Skin epidermis (tissue), 12 donors: ENCODE data around the gene PNPLA2.
A peak's percentile ranks its signal among the peaks of the same experiment; 100 is the strongest.

Source experiments
- H3K27ac ChIP-seq, 21 experiments: fragments of 200-600 bp; sonication (generic) in 11 of 21; one replicate each; pipeline ENCODE4 v1.5.0; 2020; ENCODE audit warnings: mild to moderate bottlenecking in 3 of 21, inconsistent platforms in 2 of 21, moderate library complexity in 2 of 21
- H3K4me3 ChIP-seq, 7 experiments: fragments of 200-600 bp; sonication (generic) in 2 of 7; one replicate each; pipeline ENCODE4 v1.5.0; 2020; ENCODE audit warnings: inconsistent platforms in 2 of 7, mild to moderate bottlenecking in 2 of 7, moderate library complexity in 1 of 7

PNPLA2 gene

DNA sequence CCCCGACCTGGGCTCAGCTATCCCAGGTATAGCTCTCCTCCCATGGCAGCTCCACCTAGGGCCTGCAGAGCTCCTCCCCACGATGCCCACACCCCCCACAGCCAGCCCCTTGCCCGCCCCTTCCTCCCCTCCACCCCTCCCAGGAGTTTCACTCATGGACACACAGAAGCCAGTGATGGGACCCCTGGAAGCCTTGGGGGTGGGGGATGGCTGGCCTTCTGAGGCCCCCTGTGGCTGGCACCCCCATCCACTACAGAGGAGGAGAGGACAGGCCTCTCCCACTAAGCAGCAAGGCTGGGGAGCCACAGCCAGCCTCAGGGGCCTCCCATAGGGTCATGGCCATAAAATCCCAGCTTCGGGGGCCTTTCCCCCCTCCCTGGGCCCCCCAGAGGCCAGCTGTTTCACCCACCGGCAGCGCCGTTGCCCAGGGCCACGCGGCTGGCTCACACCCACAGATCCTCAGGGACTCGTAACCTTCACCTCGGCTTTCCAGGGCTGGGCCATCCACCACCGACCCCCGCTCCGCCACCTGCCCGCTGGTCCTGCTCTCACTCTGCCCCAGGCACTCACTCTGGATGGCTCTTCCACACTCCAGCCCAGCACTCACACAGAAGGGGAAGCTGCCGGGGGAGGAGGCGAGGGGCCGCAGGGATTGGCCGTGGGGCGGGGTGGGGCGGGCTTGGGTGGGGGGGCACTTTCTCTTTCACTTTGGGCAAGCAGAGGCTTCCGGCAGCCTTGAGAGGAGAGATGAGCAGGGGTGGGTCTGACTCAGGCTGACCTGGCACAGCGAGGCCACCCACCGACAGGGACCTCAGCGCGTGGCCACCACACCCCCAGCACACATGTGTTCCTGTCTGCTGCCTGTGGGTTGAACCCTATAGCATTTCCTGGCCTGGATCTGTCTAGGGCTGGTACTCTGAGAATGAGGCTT lies 22.8 kb upstream of the PNPLA2 start:
- H3K27ac ChIP-seq, result peak overlapping the region; percentile 34 to 91 (median 84)

DNA sequence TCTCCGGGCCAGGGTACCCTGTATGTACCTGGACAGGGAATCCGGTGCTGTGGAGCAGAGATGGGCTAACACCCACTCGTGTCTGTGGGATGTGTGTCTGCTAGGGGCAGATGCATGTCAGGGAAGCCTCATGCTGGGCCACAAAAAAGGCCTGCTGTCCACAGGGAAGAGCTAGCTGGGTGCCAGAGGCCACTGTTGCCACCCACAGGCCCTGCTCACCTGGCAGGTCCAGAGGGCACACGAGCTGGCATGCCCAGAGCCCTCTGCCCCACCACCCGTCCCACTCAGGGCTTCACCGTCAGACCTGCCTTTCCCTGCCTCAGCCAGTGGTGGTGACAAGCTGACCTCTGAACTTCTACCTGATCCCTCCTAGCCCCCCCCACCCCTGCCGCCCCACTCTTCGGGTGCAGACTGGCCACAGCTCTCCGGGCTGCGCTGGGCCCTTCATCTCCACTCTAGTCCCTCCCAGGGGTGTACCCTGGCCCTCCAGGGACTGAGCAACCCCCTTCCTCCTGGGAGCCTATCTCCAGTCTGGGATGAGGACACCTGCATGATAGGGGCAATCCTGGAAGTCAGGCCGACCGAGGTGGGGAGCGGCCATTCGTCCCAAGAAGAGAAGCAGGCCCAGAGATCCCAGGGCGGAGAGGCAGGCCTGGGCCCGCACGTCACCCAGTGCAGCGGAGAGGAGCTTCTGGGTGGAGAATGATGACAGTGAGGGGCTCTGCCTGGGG lies 22.0 kb upstream of the PNPLA2 start:
- H3K4me3 ChIP-seq, result peak overlapping the region; percentile 63 to 90 (median 77)
- peak overlapping the region; percentile 14 to 91 (median 84) for H3K27ac ChIP-seq

More for the DNA sequence above, 22.8 kb upstream of the PNPLA2 start:
- H3K4me3 ChIP-seq, result peak overlapping the region; percentile 63 to 90 (median 77)

DNA sequence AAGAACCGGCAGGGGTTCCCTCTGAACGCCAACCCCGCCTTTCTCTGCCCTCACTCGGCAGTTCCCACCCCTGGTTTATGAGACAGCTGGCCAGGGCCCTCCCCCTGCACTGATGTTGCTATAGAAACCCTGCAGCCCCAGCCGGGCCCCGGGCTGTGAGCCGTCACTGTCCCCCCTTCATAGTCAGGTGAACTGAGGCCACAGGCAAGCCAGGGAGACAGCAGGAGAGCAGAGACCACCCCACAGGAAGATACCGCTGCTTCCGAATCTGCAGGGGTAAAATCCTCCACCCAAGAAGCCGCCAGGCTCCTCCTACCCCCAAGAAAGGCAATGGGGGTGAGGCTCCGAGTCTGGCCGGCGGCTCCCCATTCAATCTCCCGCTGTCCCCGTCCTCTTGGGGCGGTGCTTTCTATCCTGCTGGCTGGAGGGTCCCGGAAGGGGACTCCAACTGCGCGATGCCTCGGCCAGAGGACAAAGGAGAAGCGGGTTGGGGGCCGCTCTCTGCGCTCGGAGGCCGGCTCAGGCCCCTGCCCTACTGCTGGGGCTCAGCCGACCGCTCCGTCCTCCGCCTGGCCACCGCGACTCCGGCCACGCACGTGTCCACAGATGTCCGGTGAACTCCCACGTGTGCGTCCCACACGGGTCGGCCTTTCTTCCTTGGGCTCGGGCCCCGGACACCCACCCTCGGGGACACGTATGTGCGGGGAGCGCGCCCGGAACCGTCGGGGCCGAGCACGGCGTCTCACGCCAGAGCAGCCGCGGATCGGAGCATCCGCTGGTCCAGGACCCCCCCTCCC lies 21.2 kb upstream of the PNPLA2 start:
- Histone ChIP-seq H3K4me3 (peak overlapping the region; percentile 63 to 90 (median 77)), H3K27ac (peak overlapping the region; percentile 10 to 91 (median 84))

DNA sequence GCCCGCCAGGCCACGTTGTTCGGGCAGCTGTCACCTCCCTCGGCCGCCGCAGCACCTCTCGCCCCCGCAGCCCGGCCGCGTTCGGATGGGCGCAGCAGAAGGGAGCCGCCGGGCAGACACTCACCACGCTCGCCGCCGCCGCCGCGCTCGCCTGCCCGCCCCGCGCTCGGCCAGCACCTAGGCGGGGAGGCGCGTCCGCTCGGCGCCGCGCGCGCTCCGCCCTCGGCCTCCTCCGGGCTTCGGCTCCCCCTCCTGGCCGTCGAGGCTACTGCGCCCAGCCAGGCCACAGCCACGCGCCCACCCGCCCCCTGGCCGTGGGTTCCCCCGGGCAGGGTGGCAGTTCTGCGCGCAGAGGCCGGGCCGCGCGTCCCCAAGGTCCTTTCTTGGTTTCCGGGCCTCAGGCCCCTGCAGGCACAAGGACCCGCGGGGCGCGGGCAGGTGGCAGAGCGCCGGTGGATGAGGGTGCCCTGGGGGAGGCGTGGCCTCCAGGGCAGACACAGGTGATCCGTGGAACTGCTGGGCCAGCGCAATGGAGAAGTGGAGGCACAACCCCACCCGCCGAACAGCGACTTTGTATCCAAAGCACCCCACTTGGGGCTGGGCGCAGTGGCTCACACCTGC lies 20.5 kb upstream of the PNPLA2 start, which contains the start of gene SLC25A22:
Gene SLC25A22, minus strand, starts transcription at position 189 of the 621 bp plus-strand sequence. CDS start 3,275 bp downstream, outside the sequence.
- H3K4me3 ChIP-seq, result peak within 1 kb of the TSS; percentile 63 to 90 (median 77)
- peak within 1 kb of the TSS; percentile 10 to 91 (median 84) for H3K27ac ChIP-seq

DNA sequence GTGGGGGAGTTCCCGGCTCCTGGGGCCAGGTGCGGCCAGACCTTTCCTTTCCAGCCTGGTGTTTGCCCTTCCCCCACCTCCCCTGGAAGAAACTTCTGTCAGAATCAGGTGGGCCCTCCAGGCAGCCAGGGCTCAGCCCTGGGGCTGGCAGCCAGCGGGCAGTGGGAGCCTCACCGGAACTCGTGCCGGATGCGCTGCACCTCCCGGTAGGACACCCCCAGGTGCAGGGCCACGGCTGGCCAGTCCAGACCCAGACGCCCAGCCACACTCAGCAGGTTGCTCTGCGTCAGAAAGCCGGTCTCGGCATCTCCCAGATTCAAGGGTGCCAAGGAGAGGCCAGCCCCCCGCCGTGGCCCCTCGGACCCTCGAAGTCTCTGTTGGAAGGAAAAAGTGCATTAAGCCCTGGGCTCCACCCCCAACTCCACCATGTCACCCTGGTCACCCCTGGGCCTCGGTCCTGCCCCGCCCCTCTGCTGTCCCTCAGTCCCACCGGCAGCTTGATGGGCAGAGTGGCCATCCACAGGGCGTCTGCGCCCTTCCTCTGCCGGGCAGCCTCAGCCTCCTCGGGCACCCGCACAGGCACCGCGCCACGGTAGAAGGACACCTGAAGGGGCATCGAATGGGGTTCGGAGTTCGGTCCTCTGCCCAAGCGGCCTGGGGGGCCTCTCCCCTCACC lies 18.9 kb upstream of the PNPLA2 start:
- no peak overlapping the region for H3K27ac ChIP-seq
- H3K4me3 ChIP-seq, result no peak overlapping the region

DNA sequence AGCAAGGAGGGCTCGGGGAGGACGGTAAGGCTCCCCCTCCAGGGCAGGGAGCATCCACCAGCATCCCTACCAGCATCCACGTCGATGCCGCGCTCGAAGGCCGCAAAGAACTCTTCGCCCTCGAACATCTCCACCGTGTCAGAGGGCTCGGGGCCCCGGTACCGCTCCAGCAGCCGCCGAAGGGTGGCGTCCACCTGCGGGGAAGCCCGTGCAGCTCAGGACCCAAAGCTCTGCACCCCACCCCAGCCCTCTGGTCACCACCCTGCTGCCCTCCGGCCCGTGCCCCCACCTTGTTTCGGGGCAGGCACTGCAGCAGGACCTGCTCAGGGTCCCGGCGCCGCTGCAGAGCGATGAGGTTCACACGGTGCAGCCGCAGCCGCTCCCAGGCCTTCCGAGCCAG lies 18.2 kb upstream of the PNPLA2 start:
- H3K27ac ChIP-seq, result no peak overlapping the region
- H3K4me3 ChIP-seq, result no peak overlapping the region

DNA sequence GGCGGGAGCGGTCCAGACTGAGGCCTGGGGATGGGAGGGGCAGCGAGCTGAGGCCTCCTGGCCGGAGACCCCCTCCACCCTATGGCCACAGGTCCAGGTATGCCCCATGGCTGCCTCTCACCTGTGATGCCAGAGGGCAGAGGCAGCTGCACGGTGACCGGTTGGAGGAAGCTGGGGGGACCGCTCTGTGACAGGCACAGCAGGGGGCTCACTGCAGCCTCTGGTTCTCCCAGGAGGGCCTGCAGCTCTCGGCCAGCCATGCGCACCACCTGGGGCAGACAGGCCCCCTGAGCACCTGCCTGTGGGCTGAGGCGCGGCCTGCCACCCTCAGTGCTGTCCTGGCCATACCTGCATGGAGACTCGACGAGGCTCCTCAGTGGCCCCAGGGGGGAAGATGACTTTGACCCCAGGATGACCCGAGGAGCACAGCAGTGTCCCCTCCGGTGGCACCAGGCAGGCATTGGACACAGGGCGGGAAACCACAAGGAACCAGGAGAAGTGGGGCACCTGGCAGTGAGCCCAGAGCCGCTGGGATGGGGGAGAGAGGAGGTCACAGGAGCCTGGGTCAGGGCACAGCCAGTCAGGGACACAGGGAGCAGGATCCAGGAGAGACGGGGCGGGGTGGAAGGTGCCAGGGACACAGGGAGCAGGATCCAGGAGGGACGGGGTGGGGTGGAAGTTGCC lies 17.5 kb upstream of the PNPLA2 start:
- H3K27ac ChIP-seq, result no peak overlapping the region
- H3K4me3 ChIP-seq, result no peak overlapping the region

DNA sequence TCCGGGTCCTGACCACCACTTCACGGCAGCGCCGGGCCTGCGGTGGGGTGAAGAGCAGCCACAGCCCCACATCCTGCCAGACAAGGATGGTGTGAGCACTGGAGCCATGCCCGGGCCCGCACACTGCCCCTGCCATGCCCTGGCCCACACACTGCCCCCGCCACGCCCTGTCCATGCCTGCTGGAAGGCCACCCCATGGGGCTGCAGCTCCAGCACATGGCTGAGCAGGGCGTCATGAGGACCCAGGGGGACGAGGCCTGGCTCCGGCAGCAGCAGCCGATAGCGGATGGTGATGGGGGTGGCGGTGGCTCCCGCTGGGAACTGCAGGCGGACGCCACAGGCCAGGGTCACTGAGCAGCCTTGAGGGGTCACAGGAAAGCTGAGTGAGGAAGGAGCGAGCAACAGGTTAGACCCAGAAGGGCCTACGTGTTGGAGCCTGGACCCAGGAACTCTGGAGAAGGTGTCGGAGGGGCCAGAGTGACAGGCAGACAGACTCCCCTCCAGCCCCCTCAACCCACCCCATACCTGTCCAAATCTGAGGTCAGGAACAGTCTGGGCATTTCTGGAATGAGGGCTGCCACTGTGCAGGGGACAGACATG lies 16.6 kb upstream of the PNPLA2 start:
- Histone ChIP-seq H3K4me3 (no peak overlapping the region), H3K27ac (no peak overlapping the region)

DNA sequence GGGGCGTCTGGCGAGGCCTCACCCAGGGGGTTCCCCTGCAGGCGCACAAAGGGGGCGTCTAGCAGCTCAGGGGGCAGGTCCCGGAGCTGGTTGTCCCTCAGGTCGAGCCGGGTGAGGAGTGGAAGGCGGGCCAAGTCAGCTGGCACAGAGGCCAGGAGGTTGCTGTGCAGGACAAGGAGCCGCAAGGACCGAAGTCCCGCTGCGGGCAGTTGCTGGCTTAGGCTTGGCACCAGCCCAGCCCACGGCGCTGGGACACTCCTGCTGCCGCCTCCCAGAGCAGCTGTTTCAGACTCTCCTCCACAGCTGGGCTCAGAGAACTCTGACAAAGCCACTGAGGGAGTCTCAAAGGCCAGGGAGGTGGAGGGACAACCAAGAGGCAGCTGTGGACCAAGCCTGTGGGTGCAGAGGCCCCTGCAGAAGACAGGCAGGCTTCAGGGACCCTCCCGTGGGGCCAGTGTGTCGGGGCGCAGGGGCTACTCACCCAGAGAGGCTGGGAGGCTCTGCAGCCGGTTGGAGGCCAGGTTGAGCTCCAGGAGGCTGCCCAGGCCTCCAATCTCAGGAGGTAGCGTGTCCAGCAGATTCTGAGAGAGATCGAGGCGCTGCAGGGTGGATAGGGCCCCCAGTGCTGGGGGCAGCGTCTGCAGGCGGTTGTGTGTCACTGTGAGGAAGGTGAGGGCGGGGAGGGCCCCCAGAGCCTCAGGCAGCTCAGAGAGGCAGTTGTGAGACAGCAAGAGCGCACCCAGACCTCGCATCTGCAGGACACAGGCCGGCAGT lies 15.8 kb upstream of the PNPLA2 start:
- Histone ChIP-seq H3K27ac (no peak overlapping the region), H3K4me3 (no peak overlapping the region)

DNA sequence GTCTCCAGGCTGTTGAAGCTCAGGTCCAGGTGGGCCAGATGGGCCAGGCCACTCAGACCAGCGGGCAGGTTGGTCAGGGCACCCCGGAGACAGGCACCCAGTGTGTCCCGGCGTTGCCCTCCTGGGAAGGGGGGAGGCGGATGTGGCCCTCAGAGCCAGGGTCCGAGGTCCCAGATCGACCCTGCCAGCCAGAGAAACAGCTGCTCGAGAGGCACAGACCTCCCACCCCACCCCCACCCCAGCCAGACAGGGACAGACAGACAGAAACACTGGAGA lies 15.3 kb upstream of the PNPLA2 start:
- no peak overlapping the region for H3K4me3 ChIP-seq
- peak overlapping the region in 1 of 21 experiments; percentile 78 for H3K27ac ChIP-seq

DNA sequence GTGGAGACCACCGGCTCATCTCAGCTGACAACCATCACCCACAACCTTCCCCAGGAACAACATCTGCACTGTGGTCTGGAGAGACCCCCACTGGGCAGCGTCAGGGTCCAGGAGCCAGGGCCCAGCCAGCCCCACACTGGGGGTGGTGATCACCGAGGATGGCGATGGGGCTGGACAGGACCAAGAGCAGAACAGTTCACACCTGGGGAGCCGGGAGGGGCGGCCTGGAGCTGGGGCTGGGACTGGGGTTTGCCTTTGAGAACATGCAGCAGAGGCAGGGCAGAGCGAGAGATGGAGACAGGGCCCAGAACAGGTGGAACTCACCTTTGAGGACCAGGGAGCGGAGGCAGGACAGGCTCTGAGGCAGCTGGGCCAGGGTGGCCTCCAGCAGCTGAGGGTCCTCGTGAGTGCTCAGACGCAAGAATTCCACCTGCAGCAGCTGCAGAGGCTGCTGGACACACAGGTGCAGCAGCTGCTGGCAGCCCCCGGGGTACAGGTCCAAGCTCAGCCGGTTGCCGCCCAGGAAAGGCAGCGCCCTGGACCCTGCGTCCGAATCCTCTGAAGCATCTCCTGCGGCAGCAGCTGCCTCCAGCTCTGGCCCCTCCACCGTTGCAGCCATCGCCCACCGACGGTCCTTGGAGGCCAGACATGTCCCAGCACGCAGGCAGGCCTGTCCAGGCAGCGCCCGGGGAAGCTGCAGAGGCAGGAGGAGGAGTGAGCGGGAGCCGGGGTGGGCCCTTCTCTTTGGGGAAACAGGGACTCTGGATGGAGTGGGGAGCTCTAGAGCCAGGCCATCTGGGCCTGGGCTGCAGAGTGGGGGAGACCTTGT lies 14.7 kb upstream of the PNPLA2 start:
- H3K27ac ChIP-seq, result peak overlapping the region in 15 of 21 experiments; percentile 71 to 94 (median 88)
- H3K4me3 ChIP-seq, result peak overlapping the region; percentile 55 to 72 (median 65)

DNA sequence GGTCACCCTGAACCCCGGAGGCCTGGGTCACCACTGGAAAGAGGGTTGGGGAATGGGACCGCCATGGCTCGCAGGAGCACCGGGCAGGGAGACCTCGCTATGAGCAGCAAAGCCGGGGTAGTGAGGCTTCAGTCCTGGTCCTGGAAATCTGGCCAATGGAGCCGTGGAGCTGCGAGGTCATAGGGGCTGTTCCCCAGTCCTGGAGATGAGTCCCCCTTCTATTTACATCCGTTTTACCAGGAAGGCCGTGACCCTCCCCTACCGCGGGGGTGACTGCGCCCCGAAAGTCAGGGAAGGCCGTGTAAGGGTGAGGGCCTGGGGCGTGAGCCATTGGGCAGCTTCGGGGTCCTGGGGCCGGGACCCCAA lies 14.1 kb upstream of the PNPLA2 start:
- peak overlapping the region; percentile 55 to 72 (median 65) for H3K4me3 ChIP-seq
- H3K27ac ChIP-seq, result peak overlapping the region in 20 of 21 experiments; percentile 71 to 94 (median 86)

DNA sequence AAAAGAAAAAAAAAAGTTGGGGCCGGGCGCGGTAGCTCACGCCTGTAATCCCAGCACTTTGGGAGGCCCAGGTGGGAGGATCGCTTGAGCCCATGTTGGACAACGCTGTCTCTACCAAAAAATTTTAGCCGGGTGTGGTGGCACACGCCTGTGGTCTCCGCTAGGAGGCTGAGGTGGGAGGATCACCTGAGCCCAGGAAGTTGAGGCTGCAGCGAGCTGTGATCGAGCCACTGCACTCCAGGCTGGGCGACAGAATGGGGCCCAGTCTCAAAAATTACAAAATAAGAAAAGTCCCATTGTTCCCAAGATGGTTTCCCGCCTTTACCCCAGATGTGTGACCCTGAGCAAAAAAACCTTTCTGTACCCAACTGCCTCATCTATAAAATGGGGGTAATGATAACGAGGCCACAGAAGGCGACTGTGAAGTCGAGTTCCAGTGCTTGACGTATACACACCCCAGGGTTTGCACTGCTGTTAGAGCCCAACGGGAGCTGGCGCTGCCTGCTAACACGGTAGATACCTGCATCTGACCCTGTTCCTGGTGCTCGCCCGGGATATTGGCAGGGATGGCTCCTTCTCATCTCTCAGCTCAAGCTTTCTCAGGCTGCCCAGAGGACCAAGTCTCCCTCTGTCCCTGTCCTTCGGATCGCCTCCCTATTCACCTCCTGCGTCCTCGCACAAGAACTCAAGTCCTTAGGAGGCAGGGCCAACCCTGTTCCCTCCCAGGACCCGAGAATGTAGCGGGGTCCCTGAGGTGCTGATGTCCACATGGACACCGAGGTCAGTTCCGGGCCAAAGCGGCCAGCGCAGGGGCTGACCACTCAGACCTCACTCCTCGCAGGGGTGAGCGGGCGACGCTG lies 10.1 kb upstream of the PNPLA2 start:
- peak overlapping the region; percentile 83 to 100 (median 98) for H3K27ac ChIP-seq

DNA sequence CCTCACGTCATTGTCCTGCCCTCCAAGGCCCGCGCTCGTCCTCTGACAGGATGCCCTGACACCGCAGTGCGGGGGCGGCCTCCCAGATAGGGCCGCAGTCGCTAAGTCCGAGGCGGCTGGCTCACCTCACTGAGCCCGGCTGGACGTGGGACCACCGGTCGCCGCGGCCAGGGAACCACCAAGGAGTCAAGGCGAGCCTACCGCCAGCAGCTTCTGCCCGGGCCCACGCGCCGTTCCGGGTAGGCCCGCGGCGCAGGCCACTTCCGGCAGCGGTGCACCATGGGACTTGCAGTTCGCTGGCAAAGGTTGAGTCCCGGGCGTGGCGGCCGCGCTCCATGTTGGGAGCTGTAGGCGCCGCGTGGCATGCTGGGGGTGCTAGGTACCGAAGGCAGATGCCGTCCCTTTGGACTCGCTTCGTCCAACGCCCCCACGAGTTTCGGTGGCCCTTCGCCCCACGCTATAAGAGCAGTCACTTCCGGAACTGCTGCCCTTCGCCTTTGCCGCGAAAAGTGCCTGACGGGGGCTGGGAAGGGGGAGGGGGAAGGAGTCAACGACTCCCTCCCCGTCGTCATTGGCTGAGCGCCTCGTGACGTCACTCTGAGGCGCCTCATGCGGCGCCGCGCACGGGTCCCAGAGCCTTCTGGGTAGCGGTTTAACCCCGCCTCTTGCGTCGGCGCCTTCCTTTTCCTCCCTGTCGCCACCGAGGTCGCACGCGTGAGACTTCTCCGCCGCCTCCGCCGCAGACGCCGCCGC lies 9.3 kb upstream of the PNPLA2 start, which contains the start of gene RPLP2:
Gene RPLP2, plus strand, starts transcription at position 681 of the 753 bp plus-strand sequence. CDS start 268 bp downstream, outside the sequence.
- peak within 1 kb of the TSS; percentile 84 to 99 (median 96) for H3K4me3 ChIP-seq
- H3K27ac ChIP-seq, result peak within 1 kb of the TSS; percentile 83 to 100 (median 98)

More for the DNA sequence above, 10.1 kb upstream of the PNPLA2 start:
- peak overlapping the region; percentile 84 to 99 (median 96) for H3K4me3 ChIP-seq
